Left lung (tissue), 10 donors: ENCODE data around the gene SPPL2B. TPM values are rescaled to one million over a fixed set of nuclear protein-coding genes. Genes with fewer than 3 reads are reported as not detected.

Experiments
- ATAC-seq: fragments of 200-7000 bp; cut with Tn5 transposase; one replicate; pipeline ENCODE4 v1.9.1; 2020; ENCODE audit warnings: moderate library complexity
- DNase-seq, 4 donors: peaks; one replicate each; pipeline ENCODE4 v3.0.0-alpha.2; 2013 to 2020
- H3K27ac ChIP-seq, 2 donors: fragments of 200-600 bp; sonication (generic) in 1 of 2; one replicate each; pipeline versions ENCODE4 v1.5.0 to v1.8.0; 2020 to 2021
- H3K27me3 ChIP-seq, 2 donors: fragments of 200-600 bp; sonication (generic) in 1 of 2; one replicate each; pipeline versions ENCODE4 v1.5.0 to v1.8.0; 2020 to 2021
- H3K36me3 ChIP-seq, 2 donors: fragments of 200-600 bp; sonication (generic) in 1 of 2; one replicate each; pipeline versions ENCODE4 v1.5.0 to v1.8.0; 2020 to 2021
- H3K4me1 ChIP-seq, 2 donors: fragments of 200-600 bp; one replicate each; pipeline ENCODE4 v1.8.0; 2021
- H3K4me3 ChIP-seq, 2 donors: fragments of 200-600 bp; sonication (generic) in 1 of 2; one replicate each; pipeline versions ENCODE4 v1.5.0 to v1.8.0; 2020 to 2021; ENCODE audit warnings: mild to moderate bottlenecking in 1 of 2
- H3K9me3 ChIP-seq, 2 donors: fragments of 200-600 bp; sonication (generic) in 1 of 2; one replicate each; pipeline versions ENCODE4 v1.5.0 to v1.8.0; 2020 to 2021
- CTCF ChIP-seq, 2 donors: fragments of 200-600 bp; sonication (generic) in 1 of 2; IDR thresholded peaks; one replicate each; pipeline versions ENCODE4 v1.5.0 to v1.8.0; 2021; ENCODE audit warnings: antibody characterized with exemption in 2 of 2
- intact Hi-C, 2 donors: fragments of 100-400 bp; cut with DNase I; formaldehyde crosslinking; loops; one replicate each; pipeline versions ENCODE4 v1.11.2 to v1.14.2; 2022
- polyA plus RNA-seq, 6 donors: library from polyadenylated mRNA; unstranded; fragments of 120-200 nt; gene quantifications; one replicate each; pipeline ENCODE4 v1.2.1, GENCODE V29; 2013; ENCODE audit not compliant: insufficient read length in 6 of 6
- total RNA-seq, 2 donors: library from RNA; stranded (reverse); fragmentation: NEBNext Ultra II Directional; extraction: Animal tissue kit (Norgen Biotek cat#: 25700); gene quantifications; one replicate each; pipeline ENCODE4 v1.2.1, GENCODE V29; 2021
- donor health status: DM: no; HTN: yes; CAD: no.
- donor health status: DM: no; HTN: no; CAD: no.

The SPPL2B gene
- total and polyA plus RNA-seq, 8 donors: 47.5 to 106 (median 69.7) TPM

- no peak for TF ChIP-seq CTCF (IDR thresholded peaks at IDR 0.05)
- H3K27ac ChIP-seq: no peak overlapping the region
- H3K4me3 ChIP-seq: no peak overlapping the region
- intact Hi-C loops: no loop called here
- DNase-seq: peak in 1 of 4 donors; percentile 11
- H3K9me3 ChIP-seq: peaks cover 0 to 5% of the 10 kb centered on the region in 2 donors
- H3K27me3 ChIP-seq: peaks cover 5 to 61% of the 10 kb centered on the region in 2 donors
- H3K36me3 ChIP-seq: no peaks in the 10 kb centered on the region
- ATAC-seq: no peak
- H3K4me1 ChIP-seq: no peaks in the 10 kb centered on the region
Measured at GRCh38 chr19:2365201-2365970, 36.9 kb downstream of the SPPL2B start.

- Histone ChIP-seq H3K4me3 (no peak overlapping the region), H3K36me3 (no peaks in the 10 kb centered on the region), H3K9me3 (peaks cover 0 to 5% of the 10 kb centered on the region in 2 donors), H3K4me1 (no peaks in the 10 kb centered on the region), H3K27me3 (peaks cover 0 to 32% of the 10 kb centered on the region in 2 donors), H3K27ac (no peak overlapping the region)
- intact Hi-C loops: no loop called here
- DNase-seq: peak in 1 of 4 donors; percentile 43
- TF ChIP-seq CTCF (IDR thresholded peaks at IDR 0.05): no peak
- no peak for ATAC-seq
Measured at GRCh38 chr19:2371656-2372055, 43.2 kb downstream of the SPPL2B start.

- H3K27me3 ChIP-seq: peaks cover 0 to 32% of the 10 kb centered on the region in 2 donors
- intact Hi-C loops: no loop called here
- no peak for ATAC-seq
- H3K4me1 ChIP-seq: no peaks in the 10 kb centered on the region
- no peaks in the 10 kb centered on the region for H3K36me3 ChIP-seq
- no peak overlapping the region for H3K4me3 ChIP-seq
- H3K27ac ChIP-seq: no peak overlapping the region
- no peak for TF ChIP-seq CTCF (IDR thresholded peaks at IDR 0.05)
- no peak for DNase-seq
- peaks cover 0 to 5% of the 10 kb centered on the region in 2 donors for H3K9me3 ChIP-seq
Measured at GRCh38 chr19:2372076-2372612, 43.7 kb downstream of the SPPL2B start.

GRCh38 chr19:2374808-2375207, 46.3 kb downstream of the SPPL2B start:
- no peak for ATAC-seq
- intact Hi-C loops: no loop called here

More at GRCh38 chr19:2374808-2375207, 46.3 kb downstream of the SPPL2B start:
- Histone ChIP-seq H3K4me1 (no peaks in the 10 kb centered on the region), H3K36me3 (no peaks in the 10 kb centered on the region), H3K4me3 (no peak overlapping the region), H3K9me3 (peaks cover 0 to 13% of the 10 kb centered on the region in 2 donors), H3K27ac (no peak overlapping the region), H3K27me3 (peaks cover 0 to 27% of the 10 kb centered on the region in 2 donors)
- DNase-seq: no peak
- no peak for TF ChIP-seq CTCF (IDR thresholded peaks at IDR 0.05)
